NCI-H187 (cell line): Measurements from ENCODE around the gene PSMB3.

Experiments used
- DNase-seq, 2 experiments: peaks; one replicate each; lab custom pipeline; 2025; lab: John Stamatoyannopoulos, UW

PSMB3 gene

DNA sequence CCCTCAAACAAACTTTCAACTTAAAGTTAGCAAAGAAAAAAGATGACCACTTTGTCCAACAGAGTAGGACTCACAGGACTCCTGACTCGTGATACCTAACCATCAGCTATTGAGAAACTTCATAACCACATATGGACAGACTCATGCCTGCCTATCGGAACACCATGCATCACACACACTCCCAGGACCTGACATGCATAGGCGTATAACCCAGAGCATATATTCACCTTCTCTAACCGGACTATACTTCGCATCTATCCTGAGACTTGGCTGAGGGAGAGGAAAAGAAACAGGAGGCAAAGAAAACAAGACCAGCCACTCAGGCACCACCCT lies 44.6 kb downstream of the PSMB3 start:
- DNase-seq, result no peak

DNA sequence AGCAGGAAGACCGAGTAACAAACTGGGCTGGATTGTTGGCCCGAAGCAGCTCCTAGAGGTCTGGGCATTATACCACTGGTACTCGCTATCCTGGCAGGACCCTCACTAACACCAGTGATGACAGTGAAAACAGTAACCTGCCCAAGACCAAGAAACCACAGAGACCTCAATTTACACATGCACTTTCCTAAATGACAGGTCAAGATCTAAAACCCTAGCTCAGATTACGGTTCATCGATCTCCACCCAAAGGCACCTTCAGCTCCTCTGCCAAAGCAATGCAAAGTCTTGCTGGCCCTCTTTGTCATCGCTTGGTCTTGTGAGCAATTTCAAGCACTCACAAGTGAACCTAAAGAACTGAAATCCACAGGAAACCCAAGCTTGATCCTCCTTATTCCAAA lies 45.3 kb downstream of the PSMB3 start:
- no peak for DNase-seq

DNA sequence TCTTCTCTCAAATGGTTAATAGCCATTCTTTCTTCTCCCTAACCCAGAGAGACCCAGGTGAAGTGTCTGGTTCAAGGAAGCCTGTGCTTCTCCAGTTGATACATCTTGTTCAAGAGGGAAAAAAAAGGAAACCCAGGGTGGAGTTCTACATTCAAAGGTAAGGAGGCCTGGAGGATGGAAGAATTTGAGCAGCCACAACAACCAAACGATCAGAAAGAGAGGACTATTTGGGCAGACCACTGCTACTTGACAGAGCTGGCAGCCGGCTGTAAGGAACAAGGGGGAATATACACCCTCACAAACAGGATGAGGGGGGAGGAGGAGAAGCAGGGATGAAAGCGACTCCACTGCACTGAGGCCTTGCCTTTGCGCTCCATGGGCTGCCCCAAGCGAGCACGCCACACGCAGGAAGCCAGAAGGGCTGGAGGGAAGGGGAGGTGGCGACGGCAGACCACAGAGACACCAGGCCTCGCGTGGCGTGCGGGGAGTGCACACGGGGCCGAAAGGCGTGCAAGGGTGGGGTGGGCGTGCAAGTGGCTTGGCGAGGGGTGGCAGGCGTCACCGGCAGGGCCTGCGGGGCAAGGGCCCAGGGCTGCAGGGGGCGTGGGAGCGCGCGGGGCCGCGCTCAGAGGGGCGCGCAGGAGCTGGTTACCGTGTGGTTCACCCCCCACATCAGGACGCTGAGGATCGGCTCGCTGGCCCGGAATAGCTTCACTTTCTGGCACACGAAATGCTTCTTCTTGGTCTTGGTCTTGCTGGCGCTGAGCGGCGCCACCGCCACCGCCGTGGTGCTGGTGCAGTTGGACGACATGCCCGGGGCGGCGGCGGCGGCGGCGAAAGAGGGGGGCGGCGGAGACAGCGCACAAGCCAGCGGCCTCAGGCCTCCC lies 46.3 kb downstream of the PSMB3 start:
- no peak for DNase-seq

DNA sequence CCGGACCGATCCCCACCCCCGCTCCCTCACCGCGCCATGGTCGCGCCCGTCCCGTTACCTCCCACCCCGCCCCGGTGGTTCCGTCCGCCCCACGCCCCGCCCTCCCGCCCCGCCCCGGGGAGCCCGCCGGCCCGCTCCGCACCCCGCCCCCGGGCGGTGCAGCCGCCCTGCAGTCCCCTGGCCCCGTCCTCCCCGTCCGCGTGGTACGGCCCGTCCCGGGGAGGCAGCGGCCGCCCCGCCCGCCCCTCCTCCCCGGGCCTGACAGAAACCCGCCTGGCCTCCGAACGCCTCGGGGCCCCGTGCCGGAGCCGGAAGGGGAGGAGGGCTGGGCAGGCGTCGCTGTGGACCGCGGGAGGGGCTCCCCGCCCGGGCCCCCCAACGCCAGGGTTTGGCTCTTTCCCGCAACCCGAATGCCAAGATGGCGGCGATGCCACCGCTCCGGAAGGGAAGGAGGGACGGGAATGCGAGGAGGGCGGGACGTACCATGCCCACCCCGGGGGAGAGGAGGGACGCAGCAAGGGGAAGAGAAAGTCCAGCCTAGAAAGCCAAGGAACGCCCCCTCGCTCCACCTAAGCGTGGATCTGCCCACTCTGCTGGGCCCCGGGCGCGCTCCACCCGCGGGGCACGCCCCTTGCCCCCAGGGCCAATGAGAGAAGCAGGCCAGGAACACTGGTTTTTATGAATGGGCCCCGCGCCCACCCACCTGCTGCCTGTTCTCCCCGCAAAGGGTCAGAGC lies 47.1 kb downstream of the PSMB3 start, which contains the start of gene PIP4K2B:
Gene PIP4K2B, minus strand, starts transcription at position 56 of the 736 bp plus-strand sequence. CDS start 132 bp downstream, outside the sequence.
- peak; percentile 89 to 98 for DNase-seq

DNA sequence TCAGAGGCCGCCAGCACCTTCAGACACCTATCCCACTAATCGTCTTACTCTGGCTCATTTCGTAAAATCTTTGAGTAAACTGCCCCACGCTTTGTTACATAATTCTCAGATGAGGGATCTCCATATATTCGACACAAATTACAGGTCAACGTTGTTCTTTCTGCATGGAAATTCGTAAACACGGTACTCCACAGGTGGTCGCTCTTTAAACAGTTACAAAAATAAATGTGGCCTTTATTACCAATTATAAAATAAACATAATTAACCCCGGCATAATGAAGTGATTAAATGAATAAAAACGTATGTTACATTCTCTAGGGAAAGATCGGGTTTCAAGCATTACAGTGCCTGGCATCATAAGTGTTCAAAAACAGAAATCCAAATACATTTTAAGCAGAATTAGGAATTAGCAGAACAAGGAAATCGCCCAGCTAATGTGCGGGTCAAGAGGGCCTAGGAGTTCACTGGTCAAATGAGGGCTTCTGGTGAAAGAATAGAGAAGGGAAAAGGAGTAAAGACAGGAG lies 47.8 kb downstream of the PSMB3 start:
- no peak for DNase-seq

DNA sequence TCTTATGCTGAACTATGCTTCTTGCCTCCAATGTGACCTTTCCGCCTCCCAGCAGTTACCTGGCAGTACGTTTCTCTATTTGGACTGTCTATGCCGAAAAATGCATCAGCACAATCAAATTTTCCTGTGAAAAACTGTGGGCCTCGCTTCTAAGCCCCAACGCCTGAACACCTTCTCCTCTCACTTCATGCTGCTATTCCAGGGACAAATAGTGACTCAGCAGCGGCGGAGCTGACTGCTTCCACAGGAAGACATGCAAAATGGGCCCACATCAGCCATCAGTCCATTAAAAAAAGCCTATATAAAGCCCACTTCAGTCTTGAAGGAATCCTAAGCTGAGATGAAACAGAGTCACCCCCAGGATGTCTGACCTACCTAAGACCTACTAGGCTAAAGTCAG lies 57.3 kb downstream of the PSMB3 start:
- DNase-seq, result no peak
